H9 (cell line): Measurements from ENCODE around the gene DGUOK. TPM values are rescaled to one million over a fixed set of nuclear protein-coding genes. Genes with fewer than 3 reads are reported as not detected.

Experiments used
- DNase-seq: peaks from one replicate; pipeline ENCODE4 v3.0.0-alpha.2; 2017
- H2AFZ ChIP-seq: one replicate; pipeline ENCODE4 v1.6.1; 2013; ENCODE audit warnings: mild to moderate bottlenecking, low read length, control low read depth, moderate library complexity
- H2AK5ac ChIP-seq: 2 replicates; pipeline ENCODE4 v1.6.1; 2013; ENCODE audit warnings: low read length, control low read depth, mixed read lengths; ENCODE audit not compliant: insufficient read length
- H2BK120ac ChIP-seq: one replicate; pipeline ENCODE4 v1.6.1; 2013; ENCODE audit warnings: low read depth, mild to moderate bottlenecking, low read length, control low read depth, inconsistent platforms; ENCODE audit not compliant: poor library complexity, severe bottlenecking
- H2BK12ac ChIP-seq: 2 replicates; pipeline ENCODE4 v1.6.1; 2013; ENCODE audit warnings: low read length, control low read depth, mixed read lengths, low read depth; ENCODE audit not compliant: insufficient read length
- H2BK15ac ChIP-seq: 2 replicates; pipeline ENCODE4 v1.6.1; 2013; ENCODE audit warnings: low read depth, low read length, control low read depth
- H2BK20ac ChIP-seq: one replicate; pipeline ENCODE4 v1.6.1; 2013; ENCODE audit warnings: low read depth, mild to moderate bottlenecking, low read length, control low read depth, inconsistent platforms; ENCODE audit not compliant: poor library complexity, severe bottlenecking
- H2BK5ac ChIP-seq: 2 replicates; pipeline ENCODE4 v1.6.1; 2013; ENCODE audit warnings: low read length, control low read depth, mixed read lengths; ENCODE audit not compliant: insufficient read length
- H3K14ac ChIP-seq: 2 replicates; pipeline ENCODE4 v1.6.1; 2013; ENCODE audit warnings: low read length, control low read depth; ENCODE audit not compliant: insufficient read depth
- H3K18ac ChIP-seq: 2 replicates; pipeline ENCODE4 v1.6.1; 2013; ENCODE audit warnings: low read depth, mild to moderate bottlenecking, mixed read lengths, low read length, control low read depth; ENCODE audit not compliant: insufficient read length
- H3K23ac ChIP-seq: 2 replicates; pipeline ENCODE4 v1.6.1; 2013; ENCODE audit warnings: low read length, control low read depth, mixed read lengths, low read depth; ENCODE audit not compliant: insufficient read length
- H3K23me2 ChIP-seq: 2 replicates; pipeline ENCODE4 v1.6.1; 2013; ENCODE audit warnings: low read depth, mild to moderate bottlenecking, mixed read lengths, low read length, control low read depth; ENCODE audit not compliant: insufficient read length, poor library complexity, severe bottlenecking
- H3K27ac ChIP-seq: 2 replicates; pipeline ENCODE4 v1.5.1; 2013; ENCODE audit warnings: low read length, control low read depth, mixed read lengths, low read depth; ENCODE audit not compliant: insufficient read length
- H3K27me3 ChIP-seq: 2 replicates; pipeline ENCODE4 v1.6.1; 2013; ENCODE audit warnings: low read length, control low read depth, inconsistent platforms; ENCODE audit not compliant: insufficient read depth
- H3K4ac ChIP-seq: 2 replicates; pipeline ENCODE4 v1.6.1; 2013; ENCODE audit warnings: low read depth, mild to moderate bottlenecking, control low read depth, inconsistent platforms, low read length, moderate library complexity
- H3K4me1 ChIP-seq: 2 replicates; pipeline ENCODE4 v1.6.1; 2013; ENCODE audit warnings: low read length, control low read depth, inconsistent platforms; ENCODE audit not compliant: insufficient read depth
- H3K4me2 ChIP-seq: 2 replicates; pipeline ENCODE4 v1.6.1; 2013; ENCODE audit warnings: low read length, control low read depth, mixed read lengths; ENCODE audit not compliant: insufficient read length, insufficient read depth
- H3K56ac ChIP-seq: 2 replicates; pipeline ENCODE4 v1.6.1; 2013; ENCODE audit warnings: low read depth, mild to moderate bottlenecking, mixed read lengths, low read length, control low read depth; ENCODE audit not compliant: insufficient read length
- H3K79me1 ChIP-seq: 2 replicates; pipeline ENCODE4 v1.6.1; 2013; ENCODE audit warnings: low read depth, mild to moderate bottlenecking, moderate library complexity, low read length, control low read depth, inconsistent platforms; ENCODE audit not compliant: insufficient read depth, poor library complexity, severe bottlenecking
- H3K79me2 ChIP-seq: 2 replicates; pipeline ENCODE4 v1.6.1; 2013; ENCODE audit warnings: low read length, control low read depth, inconsistent platforms; ENCODE audit not compliant: insufficient read depth
- H3K9ac ChIP-seq: 2 replicates; pipeline ENCODE4 v1.6.1; 2013; ENCODE audit warnings: low read length, control low read depth, mixed read lengths; ENCODE audit not compliant: insufficient read length; ENCODE audit errors: extremely low read depth
- H3K9me3 ChIP-seq: one replicate; pipeline ENCODE4 v1.6.1; 2013; ENCODE audit warnings: low read depth, low read length, inconsistent platforms; ENCODE audit not compliant: control insufficient read depth
- H3T11ph ChIP-seq: one replicate; pipeline ENCODE4 v1.6.1; 2013; ENCODE audit warnings: mild to moderate bottlenecking, low read length, control low read depth, inconsistent platforms
- H4K20me1 ChIP-seq: one replicate; pipeline ENCODE4 v1.6.1; 2013; ENCODE audit not compliant: control insufficient read depth, insufficient read length, insufficient read depth
- H4K5ac ChIP-seq: 2 replicates; pipeline ENCODE4 v1.6.1; 2013; ENCODE audit warnings: low read depth, mild to moderate bottlenecking, mixed read lengths, low read length, control low read depth; ENCODE audit not compliant: insufficient read length
- H4K8ac ChIP-seq: replicated peaks from 2 replicates; pipeline ENCODE4 v1.6.1; 2013; ENCODE audit warnings: low read length, control low read depth, mixed read lengths, low read depth; ENCODE audit not compliant: insufficient read length
- H4K91ac ChIP-seq: 2 replicates; pipeline ENCODE4 v1.6.1; 2013; ENCODE audit warnings: low read depth, mild to moderate bottlenecking, moderate library complexity, mixed read lengths, low read length, control low read depth; ENCODE audit not compliant: insufficient read length
- H3K27ac Mint-ChIP-seq, 3 experiments: 2 replicates in 2 of 3; 3 replicates in 1 of 3; pipeline ENCODE4 v1.8.0; 2020 to 2021; ENCODE audit warnings: mixed read lengths in 3 of 3, mild to moderate bottlenecking in 1 of 3, moderate library complexity in 1 of 3
- H3K27me3 Mint-ChIP-seq: 2 replicates; pipeline ENCODE4 v1.8.0; 2021; ENCODE audit warnings: low read depth, mild to moderate bottlenecking, moderate library complexity, mixed read lengths
- H3K36me3 Mint-ChIP-seq, 3 experiments: 2 replicates in 2 of 3; 3 replicates in 1 of 3; pipeline ENCODE4 v1.8.0; 2020 to 2021; ENCODE audit warnings: low read depth in 3 of 3, mixed read lengths in 3 of 3; ENCODE audit not compliant: insufficient read depth in 1 of 3
- H3K4me1 Mint-ChIP-seq, 2 experiments: 2 replicates each; pipeline ENCODE4 v1.8.0; 2020; ENCODE audit warnings: mixed read lengths in 2 of 2
- H3K4me3 Mint-ChIP-seq, 2 experiments: 2 replicates in 1 of 2; 3 replicates in 1 of 2; pipeline ENCODE4 v1.8.0; 2020 to 2021; ENCODE audit warnings: mild to moderate bottlenecking in 2 of 2, mixed read lengths in 2 of 2, moderate library complexity in 1 of 2
- H3K9me3 Mint-ChIP-seq, 2 experiments: 2 replicates in 1 of 2; 3 replicates in 1 of 2; pipeline ENCODE4 v1.8.0; 2020; ENCODE audit warnings: mild to moderate bottlenecking in 2 of 2, mixed read lengths in 2 of 2, moderate library complexity in 1 of 2
- CTCF ChIP-seq: fragments of 200-600 bp; sonication (generic); conservative IDR thresholded peaks from 3 replicates; pipeline ENCODE4 v1.8.0; 2021; ENCODE audit warnings: antibody characterized with exemption, mild to moderate bottlenecking
- WGBS: extraction: QIAGEN DNeasy Blood & Tissue Kit; methylation state at CpG from one replicate; pipeline ENCODE4 v1.1.7; 2013; ENCODE audit warnings: missing lambda C conversion rate, low lambda C conversion rate, mixed read lengths; ENCODE audit not compliant: insufficient read length; ENCODE audit errors: extremely low coverage; 5-methylcytosine and 5-hydroxymethylcytosine counted together
- total RNA-seq: library from RNA; stranded (reverse); gene quantifications from 2 replicates; pipeline ENCODE4 v1.2.1, GENCODE V29; 2021

The DGUOK gene
- total RNA-seq, 1 experiment from 2014 or later = 98.5 TPM

- no peak overlapping the region for H3K18ac ChIP-seq
- no peaks in the 10 kb centered on the region for H3K79me1 ChIP-seq
- no peak overlapping the region for H2BK12ac ChIP-seq
- no peak overlapping the region for H3K4me2 ChIP-seq
- Mint-ChIP-seq H3K9me3 (no peaks in the 10 kb centered on the region), H3K27ac (no peak overlapping the region), H3K4me1 (peaks cover 10% of the 10 kb centered on the region in 2 experiments), H3K27me3 (peaks cover 14% of the 10 kb centered on the region), H3K4me3 (no peak overlapping the region), H3K36me3 (no peaks in the 10 kb centered on the region)
- no peak overlapping the region for H3K9ac ChIP-seq
- no peak for DNase-seq
- no peak overlapping the region for H3T11ph ChIP-seq
- no peak for TF ChIP-seq CTCF
- no peak overlapping the region for H2BK20ac ChIP-seq
- H2BK120ac ChIP-seq = no peak overlapping the region
- no peak overlapping the region for H4K8ac ChIP-seq
- no peak overlapping the region for H3K14ac ChIP-seq
- no peak overlapping the region for H2AFZ ChIP-seq
- H3K27ac ChIP-seq = no peak overlapping the region
- H4K5ac ChIP-seq = no peak overlapping the region
- no peaks in the 10 kb centered on the region for H3K9me3 ChIP-seq
- no peaks in the 10 kb centered on the region for H3K27me3 ChIP-seq
- H2BK5ac ChIP-seq = no peak overlapping the region
- H2AK5ac ChIP-seq = no peak overlapping the region
- H3K56ac ChIP-seq = no peak overlapping the region
- no peaks in the 10 kb centered on the region for H3K4me1 ChIP-seq
- H3K79me2 ChIP-seq = no peaks in the 10 kb centered on the region
- H4K20me1 ChIP-seq = no peaks in the 10 kb centered on the region
- H4K91ac ChIP-seq = no peak overlapping the region
- H3K4ac ChIP-seq = no peak overlapping the region
- H3K23ac ChIP-seq = no peak overlapping the region
- no peaks in the 10 kb centered on the region for H3K23me2 ChIP-seq
- WGBS = no CpG with 5 or more reads among the region's 7 CpGs
- no peak overlapping the region for H2BK15ac ChIP-seq
Observed at GRCh38 chr2:73919596-73920228, 7.0 kb upstream of the DGUOK start.
